SK-N-SH (cell line): ENCODE measurements around the gene VTCN1. TPM values are rescaled to one million over a fixed set of nuclear protein-coding genes. Genes with fewer than 3 reads are reported as not detected.
A peak's percentile ranks its signal among the peaks of the same experiment; 100 is the strongest.

Source experiments
- CTCF ChIP-seq: fragments of 200-600 bp; sonication (generic); IDR thresholded peaks from 2 replicates; pipeline ENCODE4 v1.6.1; 2017; ENCODE audit warnings: antibody characterized with exemption, mild to moderate bottlenecking, moderate library complexity
- ELF1 ChIP-seq: IDR thresholded peaks from 2 replicates; pipeline ENCODE4 v1.4.0; 2012
- EP300 ChIP-seq, 2 experiments: IDR thresholded peaks; 2 replicates each; pipeline versions ENCODE4 v1.4.0 to v1.6.1; 2012; ENCODE audit warnings: borderline replicate concordance in 1 of 2, low read depth in 1 of 2, low read length in 1 of 2
- FOSL2 ChIP-seq: IDR thresholded peaks from 2 replicates; pipeline ENCODE4 v1.4.0; 2012; ENCODE audit warnings: low read depth, mild to moderate bottlenecking, moderate library complexity, borderline replicate concordance
- FOXJ3 ChIP-seq: sonication (generic); formaldehyde crosslinking; IDR thresholded peaks from 2 replicates; pipeline ENCODE4 v1.5.1; 2020; ENCODE audit warnings: mild to moderate bottlenecking, missing genetic modification reagents
- FOXM1 ChIP-seq: IDR thresholded peaks from 2 replicates; pipeline ENCODE4 v1.4.0; 2012; ENCODE audit warnings: low read depth, mild to moderate bottlenecking
- IRF3 ChIP-seq: fragments of 150-350 bp; IDR thresholded peaks from 2 replicates; pipeline ENCODE4 v1.6.1; 2016; ENCODE audit warnings: mild to moderate bottlenecking, low read depth, low read length
- JUND ChIP-seq: IDR thresholded peaks from 2 replicates; pipeline ENCODE4 v1.4.0; 2012
- MEF2A ChIP-seq: IDR thresholded peaks from 2 replicates; pipeline ENCODE4 v1.4.0; 2012; ENCODE audit warnings: low read depth, borderline replicate concordance
- MXI1 ChIP-seq: IDR thresholded peaks from 2 replicates; pipeline ENCODE4 v1.6.1; 2012; ENCODE audit warnings: mild to moderate bottlenecking, low read depth, low read length, improper control_type of control experiment
- NFIC ChIP-seq: IDR thresholded peaks from 2 replicates; pipeline ENCODE4 v1.4.0; 2012; ENCODE audit warnings: borderline replicate concordance
- PBX3 ChIP-seq: IDR thresholded peaks from 2 replicates; pipeline ENCODE4; 2012
- REST ChIP-seq: IDR thresholded peaks from 2 replicates; pipeline ENCODE4 v1.6.1; 2012; ENCODE audit warnings: mild to moderate bottlenecking, low read depth, low read length, moderate library complexity
- RFX5 ChIP-seq: IDR thresholded peaks from 2 replicates; pipeline ENCODE4 v1.6.1; 2012; ENCODE audit warnings: mild to moderate bottlenecking, improper control_type of control experiment, low read length
- RXRA ChIP-seq: IDR thresholded peaks from 2 replicates; pipeline ENCODE4 v1.4.0; 2012; ENCODE audit warnings: low read depth, mild to moderate bottlenecking, borderline replicate concordance
- SIN3A ChIP-seq: IDR thresholded peaks from 2 replicates; pipeline ENCODE4 v1.6.1; 2012; ENCODE audit warnings: low read depth, mild to moderate bottlenecking, low read length, moderate library complexity, borderline replicate concordance
- TAF1 ChIP-seq: IDR thresholded peaks from 2 replicates; pipeline ENCODE4 v1.6.1; 2012; ENCODE audit warnings: low read depth, mild to moderate bottlenecking, low read length, moderate library complexity, borderline replicate concordance
- TEAD4 ChIP-seq: IDR thresholded peaks from 2 replicates; pipeline ENCODE4 v1.4.0; 2012; ENCODE audit warnings: mild to moderate bottlenecking, borderline replicate concordance; ENCODE audit not compliant: insufficient read depth
- YY1 ChIP-seq: IDR thresholded peaks from 2 replicates; pipeline ENCODE4 v1.4.0; 2012; ENCODE audit warnings: low read depth, mild to moderate bottlenecking
- ZBTB33 ChIP-seq: IDR thresholded peaks from 2 replicates; pipeline ENCODE4 v1.4.0; 2012; ENCODE audit warnings: low read depth, borderline replicate concordance
- polyA plus RNA-seq, 3 experiments: library from polyadenylated mRNA; depleted of rRNA; stranded (reverse); fragments of >200 nt; gene quantifications; 2 replicates each; pipeline ENCODE4 v1.2.3, GENCODE V29; 2012
- TF ChIP-seq, protein P1 (sequence below): IDR thresholded peaks from 2 replicates; pipeline ENCODE4 v1.4.0; 2012; ENCODE audit warnings: low read depth, borderline replicate concordance
- TF ChIP-seq, protein P2 (sequence below): IDR thresholded peaks from 2 replicates; pipeline ENCODE4 v1.4.0; 2012; ENCODE audit warnings: low read depth

VTCN1 gene
- polyA plus RNA-seq, 1 of the 3 experiments (the other 2 are of a cell fraction) = not detected

DNA sequence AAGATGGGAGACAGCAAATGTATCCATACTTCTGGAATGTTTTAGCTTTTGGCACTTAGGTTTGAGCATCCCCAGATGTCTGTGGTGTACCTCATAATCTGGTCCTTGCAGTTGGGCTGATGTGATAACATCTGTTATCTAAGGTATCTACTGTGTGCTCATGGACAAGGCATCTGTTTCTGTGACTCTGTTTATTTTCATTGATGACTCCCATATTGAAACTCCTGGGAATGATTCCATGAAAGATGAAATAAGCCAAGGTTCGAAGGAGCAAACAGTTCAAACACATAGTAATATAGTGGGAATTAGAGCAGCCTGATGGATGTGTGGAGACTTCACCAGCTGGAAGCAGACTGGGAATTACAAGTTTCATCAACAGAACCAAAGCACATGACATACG, 68.5 kb downstream of the VTCN1 start (continued):
- TF ChIP-seq REST = no peak
- TF ChIP-seq JUND = peak; percentile 95
- 0 out of 2 replicates have a peak, but pooled peaks have one; percentile 49 for TF ChIP-seq ZBTB33
- TF ChIP-seq ELF1 = no peak
- TF ChIP-seq FOXJ3 (CRISPR knock-in tag) = no peak
- peak; percentile 55; the same call in 1 of the 2 replicates for TF ChIP-seq FOSL2
- TF ChIP-seq, protein P1, sequence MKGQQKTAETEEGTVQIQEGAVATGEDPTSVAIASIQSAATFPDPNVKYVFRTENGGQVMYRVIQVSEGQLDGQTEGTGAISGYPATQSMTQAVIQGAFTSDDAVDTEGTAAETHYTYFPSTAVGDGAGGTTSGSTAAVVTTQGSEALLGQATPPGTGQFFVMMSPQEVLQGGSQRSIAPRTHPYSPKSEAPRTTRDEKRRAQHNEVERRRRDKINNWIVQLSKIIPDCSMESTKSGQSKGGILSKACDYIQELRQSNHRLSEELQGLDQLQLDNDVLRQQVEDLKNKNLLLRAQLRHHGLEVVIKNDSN = no peak
- TF ChIP-seq PBX3 = peak; percentile 93
- no peak for TF ChIP-seq CTCF
- TF ChIP-seq FOXM1 = peak; percentile 39; the same call in 1 of the 2 replicates
- TF ChIP-seq NFIC = peak; percentile 85
- peak; percentile 91; the same call in 1 of the 2 replicates for TF ChIP-seq TEAD4
- TF ChIP-seq IRF3 = no peak
- TF ChIP-seq MXI1 = no peak
- 0 out of 2 replicates have a peak, but pooled peaks have one; percentile 30 for TF ChIP-seq YY1
- no peak for TF ChIP-seq RFX5
- 0 out of 2 replicates have a peak, but pooled peaks have one; percentile 13 for TF ChIP-seq RXRA
- no peak for TF ChIP-seq SIN3A
- TF ChIP-seq EP300 (IDR thresholded peaks at IDR 0.05; ENCODE audit: borderline replicate concordance in 1 of 2, low read depth in 1 of 2, low read length in 1 of 2) = peak; percentile 78 to 96
- no peak for TF ChIP-seq TAF1
- peak; percentile 54 for TF ChIP-seq MEF2A
- TF ChIP-seq, protein P2, sequence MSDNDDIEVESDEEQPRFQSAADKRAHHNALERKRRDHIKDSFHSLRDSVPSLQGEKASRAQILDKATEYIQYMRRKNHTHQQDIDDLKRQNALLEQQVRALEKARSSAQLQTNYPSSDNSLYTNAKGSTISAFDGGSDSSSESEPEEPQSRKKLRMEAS = no peak
